CD4-positive, alpha-beta T cell treated with Interferon gamma for 1 hour (primary cell): ENCODE measurements around the gene AGMO.

ENCODE experiments used
- DNase-seq: peaks from one replicate; pipeline ENCODE4 v3.0.0-alpha.2; 2020

Gene AGMO

DNA sequence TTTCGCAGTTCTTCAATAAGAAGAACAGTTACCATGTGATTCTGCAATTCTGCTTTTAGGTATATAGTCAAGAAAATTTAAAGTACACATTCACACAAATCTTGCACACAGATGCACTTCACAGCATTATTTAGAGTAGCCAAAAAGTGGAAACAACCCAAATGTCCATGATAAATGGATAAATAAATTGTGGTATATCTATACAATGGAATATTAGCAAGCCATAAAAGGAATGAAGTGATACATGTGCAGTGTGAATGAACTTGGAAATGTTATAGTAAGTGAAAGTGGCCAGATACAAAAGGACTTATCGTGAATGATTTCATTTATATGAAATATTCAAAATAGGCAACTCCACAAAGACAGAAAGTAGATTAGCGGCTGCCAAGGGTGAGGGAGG is 109.1 kb downstream of the AGMO start:
- no peak for DNase-seq

DNA sequence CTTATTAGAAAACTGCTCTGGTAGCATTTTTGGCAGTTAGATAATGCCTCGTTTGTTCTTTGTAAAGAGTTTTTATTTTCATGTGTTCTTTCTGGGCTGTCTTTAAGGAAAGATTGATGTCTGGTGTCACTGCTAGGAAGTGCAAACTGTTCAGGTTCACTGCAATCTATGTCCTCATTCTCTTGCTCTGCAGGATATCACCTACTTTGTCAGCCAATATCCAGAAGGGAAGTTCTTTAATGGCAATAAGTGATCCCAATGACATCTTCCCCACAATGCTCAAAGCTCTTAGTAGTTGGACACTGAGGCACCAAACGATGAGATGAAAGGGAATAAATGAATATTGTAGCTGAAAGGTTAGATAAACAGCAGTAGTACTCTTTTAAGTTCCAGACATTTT is 115.1 kb downstream of the AGMO start:
- no peak for DNase-seq

GRCh38 chr7:15446280-15446679 is 115.5 kb downstream of the AGMO start:
- no peak for DNase-seq

DNA sequence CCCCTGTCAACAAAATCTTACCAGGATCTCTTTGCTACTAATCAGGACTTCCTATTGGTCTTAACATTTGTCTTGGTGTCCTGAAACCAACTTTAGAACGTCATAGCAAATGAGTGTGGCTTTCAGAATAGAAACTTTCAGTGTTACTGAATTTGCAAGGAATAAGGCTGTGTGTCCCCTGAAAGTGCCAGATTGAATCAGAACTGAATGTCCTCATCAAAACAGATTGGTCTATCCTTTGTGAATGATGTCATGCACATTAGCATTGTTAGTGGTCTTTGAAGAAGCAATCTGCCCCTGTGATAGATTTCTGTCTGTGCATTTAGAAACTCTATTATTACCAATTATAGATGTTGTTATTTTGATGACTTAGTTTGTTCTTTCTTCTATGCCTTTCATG is 119.9 kb downstream of the AGMO start:
- no peak for DNase-seq

- no peak for DNase-seq
Measured at GRCh38 chr7:15440482-15440881, 121.3 kb downstream of the AGMO start.

- no peak for DNase-seq
Measured at GRCh38 chr7:15439853-15440252, 122.0 kb downstream of the AGMO start.

DNA sequence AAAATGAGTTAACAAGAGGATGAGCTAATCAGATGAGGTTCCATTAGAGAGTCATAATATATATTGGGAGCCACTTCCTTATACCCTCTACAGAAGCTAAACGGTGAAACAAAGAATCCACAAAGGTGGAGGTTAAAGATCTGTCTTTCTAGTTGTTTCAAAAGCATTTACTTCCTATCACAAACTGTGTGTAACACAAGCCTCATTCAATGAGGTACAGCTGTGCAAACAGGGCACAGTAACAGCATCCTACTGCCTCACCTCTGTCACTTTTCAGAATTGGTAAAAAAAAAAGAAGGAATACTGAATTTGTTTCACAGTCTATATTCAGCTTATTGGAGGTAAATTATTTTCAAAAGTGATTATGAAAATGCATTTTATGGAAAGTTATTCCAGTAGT is 128.7 kb downstream of the AGMO start:
- DNase-seq = no peak

DNA sequence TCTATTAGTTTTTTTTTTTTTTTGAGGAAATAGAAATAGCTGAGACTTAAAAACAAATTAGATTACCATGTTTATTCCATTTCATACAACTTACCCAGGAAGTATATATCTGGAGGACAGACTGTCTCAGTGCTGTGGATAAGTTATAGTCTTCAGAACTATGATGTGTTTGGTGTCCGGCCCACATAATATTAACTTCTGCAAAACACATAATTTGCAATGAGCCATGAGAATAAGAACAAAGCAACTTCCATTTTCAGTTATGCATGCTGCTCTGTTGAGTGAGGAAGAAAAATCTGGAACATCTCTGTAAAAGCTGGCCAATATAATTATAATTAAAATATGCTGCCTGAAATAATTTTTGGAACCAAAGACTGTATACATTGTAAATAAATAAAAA is 130.9 kb downstream of the AGMO start:
- DNase-seq = no peak

GRCh38 chr7:15430191-15430590 is 131.6 kb downstream of the AGMO start:
- no peak for DNase-seq

- no peak for DNase-seq
Measured at GRCh38 chr7:15424468-15424867, 137.3 kb downstream of the AGMO start.

GRCh38 chr7:15419596-15419995 is 142.2 kb downstream of the AGMO start:
- no peak for DNase-seq

DNA sequence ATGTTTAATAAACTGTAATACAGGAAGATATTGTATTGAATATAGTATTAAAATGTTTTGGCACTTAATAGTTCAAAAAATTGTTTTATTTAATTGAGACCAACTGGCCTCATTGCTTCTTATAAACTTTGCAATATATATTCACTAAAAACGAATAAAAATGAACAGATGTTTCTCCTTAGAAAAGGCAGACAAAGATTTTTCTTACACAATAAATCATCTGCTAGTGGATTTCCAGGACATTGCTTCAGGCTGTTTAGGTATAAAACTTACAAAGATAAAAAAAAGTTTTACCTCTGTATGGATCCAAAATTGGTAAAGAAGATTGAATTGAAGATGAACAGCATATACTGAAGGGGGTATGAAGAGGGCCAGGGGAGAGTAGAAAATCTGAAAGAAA is 143.6 kb downstream of the AGMO start:
- DNase-seq = no peak

GRCh38 chr7:15417341-15417988 is 144.3 kb downstream of the AGMO start:
- no peak for DNase-seq

DNA sequence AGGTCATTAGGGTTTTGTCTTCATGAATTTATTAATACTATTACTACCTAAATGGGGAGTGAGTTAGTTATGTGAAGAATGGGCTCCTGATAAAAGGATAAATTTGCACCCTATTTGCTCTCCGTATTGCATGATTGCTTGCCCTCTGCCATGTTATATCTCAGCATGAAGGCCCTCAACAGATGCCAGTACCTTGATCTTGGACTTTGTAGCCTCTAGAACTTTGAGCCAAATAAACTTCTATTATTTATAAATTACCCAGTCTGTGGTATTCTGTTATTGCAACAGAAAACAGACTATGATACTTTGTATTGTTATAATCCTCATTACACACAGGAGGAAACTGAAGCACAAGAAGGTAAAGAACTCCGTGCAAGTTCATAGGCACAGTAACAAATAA is 150.8 kb downstream of the AGMO start:
- DNase-seq = no peak

- DNase-seq = no peak
Measured at GRCh38 chr7:15407910-15408309, 153.9 kb downstream of the AGMO start.

- no peak for DNase-seq
Measured at GRCh38 chr7:15403751-15404150, 158.1 kb downstream of the AGMO start.

DNA sequence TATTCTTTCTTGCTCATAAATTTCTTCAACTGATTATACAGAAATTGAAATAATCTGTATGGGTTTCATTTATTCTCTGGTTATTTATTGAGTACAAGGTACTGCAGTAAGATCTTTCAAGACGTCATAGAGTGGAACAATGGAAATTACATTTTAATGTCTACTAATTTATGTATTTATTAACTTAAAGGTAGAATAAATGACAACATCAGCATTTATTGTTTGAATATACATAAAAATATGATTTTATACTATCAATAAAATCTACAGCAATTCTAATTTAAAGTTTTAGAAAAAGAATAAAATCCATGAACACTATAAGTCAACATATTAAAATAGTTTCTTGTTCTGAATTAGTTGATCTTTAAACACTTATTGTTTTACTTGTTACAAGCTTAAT is 158.5 kb downstream of the AGMO start:
- DNase-seq = no peak

- DNase-seq = no peak
Measured at GRCh38 chr7:15402436-15403136, 159.2 kb downstream of the AGMO start.

DNA sequence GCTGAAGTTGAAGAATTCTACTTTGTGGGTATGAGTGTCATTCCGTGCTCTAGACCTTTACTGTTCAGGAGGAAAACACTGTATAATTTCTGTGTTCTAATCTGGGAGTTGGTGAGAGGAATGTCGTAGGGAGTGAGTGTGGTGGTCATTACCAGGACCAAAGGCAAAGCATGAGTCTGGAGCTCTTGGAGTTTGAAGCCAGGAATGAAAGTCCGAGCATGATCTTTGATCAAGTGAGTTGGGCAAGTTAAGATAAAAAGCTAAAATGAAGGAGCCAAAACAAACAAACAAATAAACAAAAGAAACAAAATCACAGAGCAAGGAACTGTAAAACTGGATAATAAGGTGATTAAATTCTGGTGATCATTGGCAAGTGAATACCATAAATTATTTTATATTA is 161.4 kb downstream of the AGMO start:
- DNase-seq = no peak

DNA sequence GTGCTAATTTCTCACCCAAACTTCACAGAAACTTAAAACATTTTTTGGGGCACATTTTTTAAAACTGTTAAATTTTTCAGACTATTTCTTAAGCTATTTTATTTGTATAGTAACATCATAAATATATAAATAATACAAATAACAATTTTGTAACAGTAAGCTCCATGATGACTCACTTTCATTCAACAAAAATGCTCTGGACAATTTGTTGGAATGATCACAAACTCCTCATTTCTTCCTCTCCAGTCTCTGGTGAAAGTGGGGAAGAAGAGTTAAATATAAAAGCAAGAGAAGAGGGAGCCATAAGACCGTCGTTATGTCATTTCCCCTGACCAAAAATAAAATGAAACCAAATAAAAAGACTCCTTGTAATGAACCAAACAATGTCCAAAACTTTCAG is 162.4 kb downstream of the AGMO start:
- DNase-seq = no peak

- DNase-seq = no peak
Measured at GRCh38 chr7:15397922-15398760, 163.7 kb downstream of the AGMO start.

GRCh38 chr7:15397159-15397550 is 164.7 kb downstream of the AGMO start:
- no peak for DNase-seq

GRCh38 chr7:15396210-15397158 is 165.3 kb downstream of the AGMO start:
- no peak for DNase-seq
